Limb (tissue), 2 donors: Measurements from ENCODE around the gene BRWD1.
"Not testable (repeated sequence)": the region's sequence is repeated elsewhere in the genome, so short reads cannot be mapped to it uniquely, and the experiment has no call there.

Experiments used
- DNase-seq, 2 donors: peaks; one replicate each; pipeline ENCODE4 v3.0.0-alpha.2; 2016; ENCODE audit errors: extremely low spot score in 2 of 2

BRWD1 gene

GRCh38 chr21:39136138-39136537, 177.3 kb downstream of the BRWD1 start:
- DNase-seq, result not testable (repeated sequence)

GRCh38 chr21:39134288-39134810, 179.1 kb downstream of the BRWD1 start:
- DNase-seq, result no peak
